Measurements from ENCODE around the gene TMEM17. TPM values are rescaled to one million over a fixed set of nuclear protein-coding genes. Genes with fewer than 3 reads are reported as not detected.

TMEM17 gene
- total and polyA plus RNA-seq, 4 experiments from 2014 or later = not detected

GRCh38 chr2:62492048-62492447 lies 13.9 kb downstream of the TMEM17 start:
- no peaks in the 10 kb centered on the region for H3K9me3 Mint-ChIP-seq
- Histone ChIP-seq H3K36me3 (ENCODE audit: insufficient read depth, low read length) (no peaks in the 10 kb centered on the region), H3K4me3 (ENCODE audit: low read length in 2 of 2) (no peak overlapping the region), H3K27me3 (ENCODE audit: insufficient read depth, low read length) (no peaks in the 10 kb centered on the region), H3K27ac (ENCODE audit: low read depth, low read length) (no peak overlapping the region), H3K4me1 (ENCODE audit: insufficient read depth, low read length) (no peaks in the 10 kb centered on the region), H3K9me3 (ENCODE audit: control insufficient read depth in 1 of 2, low read length in 2 of 2) (no peaks in the 10 kb centered on the region)
- H3K27ac Mint-ChIP-seq = no peak overlapping the region
- ChIA-PET CTCF (ENCODE audit: partially characterized antibody) (no interaction called here), POLR2A (ENCODE audit: partially characterized antibody) (no interaction called here)
- intact Hi-C loops (cut with micrococcal nuclease) = no loop called here
- peaks cover 3 to 8% of the 10 kb centered on the region in 2 donors for H3K27me3 Mint-ChIP-seq
- H3K4me3 Mint-ChIP-seq = no peak overlapping the region
- no peaks in the 10 kb centered on the region for H3K36me3 Mint-ChIP-seq
- H3K4me1 Mint-ChIP-seq = no peaks in the 10 kb centered on the region
- DNase-seq = no peak

- CTCF ChIA-PET (ENCODE audit: partially characterized antibody) = interaction anchor here (1.6 kb wide), 1 partner anchor 13 kb away, joined by 3 read pairs; no protein-coding TSS in a partner anchor
Observed at GRCh38 chr2:62489702-62490101, 16.3 kb downstream of the TMEM17 start.

GRCh38 chr2:62489162-62489561 lies 16.8 kb downstream of the TMEM17 start:
- H3K27ac ChIP-seq (ENCODE audit: low read depth, low read length) = no peak overlapping the region
- intact Hi-C loops (cut with micrococcal nuclease) = no loop called here
- CTCF ChIA-PET (ENCODE audit: partially characterized antibody) = interaction anchor here (1.6 kb wide), 1 partner anchor 14 kb away, joined by 3 read pairs; no protein-coding TSS in a partner anchor
- POLR2A ChIA-PET (ENCODE audit: partially characterized antibody) = no interaction called here
- Mint-ChIP-seq H3K4me1 (no peaks in the 10 kb centered on the region), H3K27me3 (peaks cover 4 to 14% of the 10 kb centered on the region in 2 donors), H3K27ac (no peak overlapping the region), H3K36me3 (no peaks in the 10 kb centered on the region), H3K9me3 (no peaks in the 10 kb centered on the region), H3K4me3 (no peak overlapping the region)
- no peaks in the 10 kb centered on the region for H3K36me3 ChIP-seq (ENCODE audit: insufficient read depth, low read length)
- no peaks in the 10 kb centered on the region for H3K27me3 ChIP-seq (ENCODE audit: insufficient read depth, low read length)
- no peak overlapping the region for H3K4me3 ChIP-seq (ENCODE audit: low read length in 2 of 2)
- H3K9me3 ChIP-seq (ENCODE audit: control insufficient read depth in 1 of 2, low read length in 2 of 2) = no peaks in the 10 kb centered on the region
- no peak for DNase-seq
- H3K4me1 ChIP-seq (ENCODE audit: insufficient read depth, low read length) = no peaks in the 10 kb centered on the region

More at GRCh38 chr2:62489702-62490101, 16.3 kb downstream of the TMEM17 start:
- H3K4me3 ChIP-seq (ENCODE audit: low read length in 2 of 2) = no peak overlapping the region
- Mint-ChIP-seq H3K36me3 (no peaks in the 10 kb centered on the region), H3K4me1 (no peaks in the 10 kb centered on the region), H3K27ac (no peak overlapping the region), H3K9me3 (no peaks in the 10 kb centered on the region), H3K4me3 (no peak overlapping the region), H3K27me3 (peaks cover 4 to 15% of the 10 kb centered on the region in 2 donors)
- no peaks in the 10 kb centered on the region for H3K4me1 ChIP-seq (ENCODE audit: insufficient read depth, low read length)
- no peaks in the 10 kb centered on the region for H3K27me3 ChIP-seq (ENCODE audit: insufficient read depth, low read length)
- DNase-seq = no peak
- no peaks in the 10 kb centered on the region for H3K36me3 ChIP-seq (ENCODE audit: insufficient read depth, low read length)
- no peak overlapping the region for H3K27ac ChIP-seq (ENCODE audit: low read depth, low read length)
- intact Hi-C loops (cut with micrococcal nuclease) = no loop called here
- H3K9me3 ChIP-seq (ENCODE audit: control insufficient read depth in 1 of 2, low read length in 2 of 2) = no peaks in the 10 kb centered on the region
- POLR2A ChIA-PET (ENCODE audit: partially characterized antibody) = no interaction called here

- Histone ChIP-seq H3K27ac (ENCODE audit: low read depth, low read length) (no peak overlapping the region), H3K27me3 (ENCODE audit: insufficient read depth, low read length) (no peaks in the 10 kb centered on the region), H3K4me1 (ENCODE audit: insufficient read depth, low read length) (no peaks in the 10 kb centered on the region), H3K9me3 (ENCODE audit: control insufficient read depth in 1 of 2, low read length in 2 of 2) (no peaks in the 10 kb centered on the region), H3K36me3 (ENCODE audit: insufficient read depth, low read length) (no peaks in the 10 kb centered on the region), H3K4me3 (ENCODE audit: low read length in 2 of 2) (no peak overlapping the region)
- Mint-ChIP-seq H3K4me1 (no peaks in the 10 kb centered on the region), H3K4me3 (no peak overlapping the region), H3K9me3 (no peaks in the 10 kb centered on the region), H3K36me3 (no peaks in the 10 kb centered on the region), H3K27ac (no peak overlapping the region), H3K27me3 (peaks cover 3 to 12% of the 10 kb centered on the region in 2 donors)
- intact Hi-C loops (cut with micrococcal nuclease) = no loop called here
- no peak for DNase-seq
- CTCF ChIA-PET (ENCODE audit: partially characterized antibody) = interaction anchor here (1.3 kb wide), 1 partner anchor 29 kb away, joined by 3 read pairs; no protein-coding TSS in a partner anchor
- POLR2A ChIA-PET (ENCODE audit: partially characterized antibody) = no interaction called here
Observed at GRCh38 chr2:62486439-62486765, 19.6 kb downstream of the TMEM17 start.

GRCh38 chr2:62485761-62486438 lies 20.1 kb downstream of the TMEM17 start:
- Histone ChIP-seq H3K4me1 (ENCODE audit: insufficient read depth, low read length) (no peaks in the 10 kb centered on the region), H3K36me3 (ENCODE audit: insufficient read depth, low read length) (no peaks in the 10 kb centered on the region), H3K27ac (ENCODE audit: low read depth, low read length) (no peak overlapping the region), H3K4me3 (ENCODE audit: low read length in 2 of 2) (no peak overlapping the region), H3K9me3 (ENCODE audit: control insufficient read depth in 1 of 2, low read length in 2 of 2) (no peaks in the 10 kb centered on the region), H3K27me3 (ENCODE audit: insufficient read depth, low read length) (no peaks in the 10 kb centered on the region)
- POLR2A ChIA-PET (ENCODE audit: partially characterized antibody) = no interaction called here
- H3K27ac Mint-ChIP-seq = no peak overlapping the region
- intact Hi-C loops (cut with micrococcal nuclease) = no loop called here
- no peak for DNase-seq
- H3K4me3 Mint-ChIP-seq = no peak overlapping the region
- H3K36me3 Mint-ChIP-seq = no peaks in the 10 kb centered on the region
- H3K4me1 Mint-ChIP-seq = no peaks in the 10 kb centered on the region
- CTCF ChIA-PET (ENCODE audit: partially characterized antibody) = interaction anchor here (1.3 kb wide), 1 partner anchor 28 kb away, joined by 3 read pairs; no protein-coding TSS in a partner anchor
- H3K27me3 Mint-ChIP-seq = peaks cover 3 to 12% of the 10 kb centered on the region in 2 donors
- H3K9me3 Mint-ChIP-seq = no peaks in the 10 kb centered on the region

GRCh38 chr2:62482558-62483352 lies 23.2 kb downstream of the TMEM17 start:
- H3K4me3 ChIP-seq (ENCODE audit: low read length in 2 of 2) = no peak overlapping the region
- H3K9me3 ChIP-seq (ENCODE audit: control insufficient read depth in 1 of 2, low read length in 2 of 2) = no peaks in the 10 kb centered on the region
- Mint-ChIP-seq H3K9me3 (no peaks in the 10 kb centered on the region), H3K36me3 (no peaks in the 10 kb centered on the region), H3K4me1 (no peaks in the 10 kb centered on the region), H3K27me3 (peaks cover 3 to 8% of the 10 kb centered on the region in 2 donors), H3K4me3 (no peak overlapping the region), H3K27ac (no peak overlapping the region)
- intact Hi-C loops (cut with micrococcal nuclease) = no loop called here
- no peaks in the 10 kb centered on the region for H3K36me3 ChIP-seq (ENCODE audit: insufficient read depth, low read length)
- no peak for DNase-seq
- ChIA-PET CTCF (ENCODE audit: partially characterized antibody) (interaction anchor here (1.5 kb wide), 1 partner anchor 25 kb away, joined by 3 read pairs; no protein-coding TSS in a partner anchor), POLR2A (ENCODE audit: partially characterized antibody) (no interaction called here)
- no peaks in the 10 kb centered on the region for H3K27me3 ChIP-seq (ENCODE audit: insufficient read depth, low read length)
- no peak overlapping the region for H3K27ac ChIP-seq (ENCODE audit: low read depth, low read length)
- H3K4me1 ChIP-seq (ENCODE audit: insufficient read depth, low read length) = no peaks in the 10 kb centered on the region

GRCh38 chr2:62479917-62480316 lies 26.1 kb downstream of the TMEM17 start:
- H3K4me1 ChIP-seq (ENCODE audit: insufficient read depth, low read length) = peaks cover 4% of the 10 kb centered on the region
- H3K27me3 ChIP-seq (ENCODE audit: insufficient read depth, low read length) = no peaks in the 10 kb centered on the region
- no peak overlapping the region for H3K27ac ChIP-seq (ENCODE audit: low read depth, low read length)
- no peaks in the 10 kb centered on the region for H3K9me3 ChIP-seq (ENCODE audit: control insufficient read depth in 1 of 2, low read length in 2 of 2)
- CTCF ChIA-PET (ENCODE audit: partially characterized antibody) = interaction anchor here (0.6 kb wide), 1 partner anchor 8 kb away, joined by 3 read pairs; no protein-coding TSS in a partner anchor
- DNase-seq = no peak
- Mint-ChIP-seq H3K27ac (no peak overlapping the region), H3K27me3 (peaks cover 0 to 2% of the 10 kb centered on the region in 2 donors), H3K9me3 (no peaks in the 10 kb centered on the region), H3K4me3 (no peak overlapping the region), H3K36me3 (no peaks in the 10 kb centered on the region), H3K4me1 (peaks cover 3 to 7% (median 5%) of the 10 kb centered on the region in 4 donors)
- H3K36me3 ChIP-seq (ENCODE audit: insufficient read depth, low read length) = no peaks in the 10 kb centered on the region
- H3K4me3 ChIP-seq (ENCODE audit: low read length in 2 of 2) = no peak overlapping the region
- POLR2A ChIA-PET (ENCODE audit: partially characterized antibody) = no interaction called here
- intact Hi-C loops (cut with micrococcal nuclease) = no loop called here

Data from CD4-positive, alpha-beta memory T cell (primary cell).